Measurements from ENCODE around the gene CPEB3. TPM values are rescaled to one million over a fixed set of nuclear protein-coding genes. Genes with fewer than 3 reads are reported as not detected.

CPEB3 gene
- total and polyA plus RNA-seq, 9 of the 15 experiments (the other 6 are each of a cell fraction or from before 2014, with no cell fraction given): 0.15 to 1.2 (median 0.51) TPM

- no peaks in the 10 kb centered on the region for H3K9me1 ChIP-seq (ENCODE audit: control insufficient read depth, insufficient read depth, low read length)
- ATAC-seq (no peak), FAIRE-seq (no peak), DNase-seq (ENCODE audit: extremely low read depth in 1 of 4, low spot score in 3 of 4) (no peak)
- no peaks in the 10 kb centered on the region; a peak in 1 of 5 replicates for H3K4me1 ChIP-seq (replicated peaks in 1 of 2; ENCODE audit: control insufficient read depth in 2 of 2, insufficient read depth in 2 of 2, low read length in 2 of 2)
- H4K20me1 ChIP-seq (replicated peaks; ENCODE audit: control insufficient read depth, insufficient read depth, low read length): no peaks in the 10 kb centered on the region
- no peak overlapping the region for H3K9ac ChIP-seq (ENCODE audit: insufficient read depth in 1 of 2, low read depth in 2 of 2, low read length in 2 of 2)
- BruUV-seq (replicated peaks): no TSS peak
- ChIA-PET CTCF (ENCODE audit: low intra/inter-chr PET ratio) (no interaction called here), POLR2A (no interaction called here)
- in situ Hi-C loops (cut with MboI): no loop called here
- no peak overlapping the region for H3K4me3 ChIP-seq
- no peaks in the 10 kb centered on the region for H3K79me2 ChIP-seq (ENCODE audit: control insufficient read depth, insufficient read depth, low read length)
- H3K4me2 ChIP-seq (ENCODE audit: insufficient read depth, low read length): no peak overlapping the region
- TF ChIP-seq EP300 (IDR thresholded peaks at IDR 0.05; ENCODE audit: low read length) (no peak), BHLHE40 (IDR thresholded peaks at IDR 0.05; ENCODE audit: low read length) (no peak), MBD2 (IDR thresholded peaks at IDR 0.05; ENCODE audit: borderline replicate concordance, low read depth) (no peak), ZNF280B (CRISPR knock-in tag; IDR thresholded peaks at IDR 0.05) (no peak), ZNF717 (CRISPR knock-in tag; IDR thresholded peaks at IDR 0.05) (no peak), MXI1 (IDR thresholded peaks at IDR 0.05; ENCODE audit: low read depth, low read length) (no peak), BRF2 (IDR thresholded peaks at IDR 0.05; ENCODE audit: borderline replicate concordance, insufficient read depth, insufficient read length) (no peak), MCM5 (IDR thresholded peaks at IDR 0.05; ENCODE audit: low read depth) (no peak), SP2 (IDR thresholded peaks at IDR 0.05; ENCODE audit: extremely low read depth, low read depth, low read length, poor library complexity, severe bottlenecking) (no peak), PYGO2 (tag; IDR thresholded peaks at IDR 0.05) (no peak)
- no peak overlapping the region for H3K27ac ChIP-seq (ENCODE audit: extremely low read depth, low read depth, low read length)
- no peaks in the 10 kb centered on the region for H3K36me3 ChIP-seq (ENCODE audit: control insufficient read depth, insufficient read depth, low read length)
- 45% methylated on average over 3 of the region's 3 CpGs for WGBS (ENCODE audit: insufficient coverage, low coverage, missing lambda C conversion rate)
- H3K27me3 ChIP-seq (ENCODE audit: control insufficient read depth in 2 of 2, insufficient read depth in 2 of 2, low read length in 2 of 2): no peaks in the 10 kb centered on the region
- intact Hi-C loops (cut with micrococcal nuclease): loop anchor here (10.0 kb wide), 1 partner anchor 124 kb away; no protein-coding TSS in a partner anchor
- no peak overlapping the region for H2AFZ ChIP-seq (ENCODE audit: low read depth, low read length)
- no peaks in the 10 kb centered on the region for H3K9me3 ChIP-seq (replicated peaks; ENCODE audit: control insufficient read depth, insufficient read depth, low read depth, low read length)
These were observed 82.1 kb downstream of the CPEB3 start for GRCh38 chr10:92208736-92209135.

Data from K562 (cell line).